C4-2B (cell line): ENCODE results near the gene HSPA2.

ENCODE experiments used
- ZFX ChIP-seq: fragments of 450-650 bp; IDR thresholded peaks from 2 replicates; pipeline ENCODE4 v1.6.1; 2017
- TF ChIP-seq, protein P1 (sequence below): fragments of 450-650 bp; conservative IDR thresholded peaks from 2 replicates; pipeline ENCODE4 v1.5.1; 2017; ENCODE audit warnings: mild to moderate bottlenecking

DNA sequence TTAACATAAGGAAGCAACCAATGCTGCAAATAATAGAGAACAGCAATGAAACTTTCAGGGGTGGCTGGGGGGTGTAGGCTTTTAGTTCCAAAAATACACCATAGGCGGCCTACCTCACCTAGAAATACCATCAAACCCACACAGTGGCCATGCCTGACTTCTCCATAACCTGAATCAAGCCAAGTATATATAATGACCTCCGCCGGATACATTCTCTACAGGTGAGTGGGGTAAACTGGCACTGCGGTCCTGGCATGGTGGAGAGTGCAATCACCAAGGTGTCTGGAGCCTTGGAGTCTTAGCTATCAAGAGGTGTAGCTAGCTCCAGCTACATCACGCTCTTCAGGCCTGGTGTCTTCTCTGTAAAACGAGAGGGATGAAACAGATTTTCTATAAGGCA, 38.1 kb upstream of the HSPA2 start:
- TF ChIP-seq, protein P1, sequence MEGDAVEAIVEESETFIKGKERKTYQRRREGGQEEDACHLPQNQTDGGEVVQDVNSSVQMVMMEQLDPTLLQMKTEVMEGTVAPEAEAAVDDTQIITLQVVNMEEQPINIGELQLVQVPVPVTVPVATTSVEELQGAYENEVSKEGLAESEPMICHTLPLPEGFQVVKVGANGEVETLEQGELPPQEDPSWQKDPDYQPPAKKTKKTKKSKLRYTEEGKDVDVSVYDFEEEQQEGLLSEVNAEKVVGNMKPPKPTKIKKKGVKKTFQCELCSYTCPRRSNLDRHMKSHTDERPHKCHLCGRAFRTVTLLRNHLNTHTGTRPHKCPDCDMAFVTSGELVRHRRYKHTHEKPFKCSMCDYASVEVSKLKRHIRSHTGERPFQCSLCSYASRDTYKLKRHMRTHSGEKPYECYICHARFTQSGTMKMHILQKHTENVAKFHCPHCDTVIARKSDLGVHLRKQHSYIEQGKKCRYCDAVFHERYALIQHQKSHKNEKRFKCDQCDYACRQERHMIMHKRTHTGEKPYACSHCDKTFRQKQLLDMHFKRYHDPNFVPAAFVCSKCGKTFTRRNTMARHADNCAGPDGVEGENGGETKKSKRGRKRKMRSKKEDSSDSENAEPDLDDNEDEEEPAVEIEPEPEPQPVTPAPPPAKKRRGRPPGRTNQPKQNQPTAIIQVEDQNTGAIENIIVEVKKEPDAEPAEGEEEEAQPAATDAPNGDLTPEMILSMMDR = no peak
- TF ChIP-seq ZFX = no peak
